ENCODE data around the gene ZBTB33.
A peak's percentile ranks its signal among the peaks of the same experiment; 100 is the strongest.

Gene ZBTB33

DNA sequence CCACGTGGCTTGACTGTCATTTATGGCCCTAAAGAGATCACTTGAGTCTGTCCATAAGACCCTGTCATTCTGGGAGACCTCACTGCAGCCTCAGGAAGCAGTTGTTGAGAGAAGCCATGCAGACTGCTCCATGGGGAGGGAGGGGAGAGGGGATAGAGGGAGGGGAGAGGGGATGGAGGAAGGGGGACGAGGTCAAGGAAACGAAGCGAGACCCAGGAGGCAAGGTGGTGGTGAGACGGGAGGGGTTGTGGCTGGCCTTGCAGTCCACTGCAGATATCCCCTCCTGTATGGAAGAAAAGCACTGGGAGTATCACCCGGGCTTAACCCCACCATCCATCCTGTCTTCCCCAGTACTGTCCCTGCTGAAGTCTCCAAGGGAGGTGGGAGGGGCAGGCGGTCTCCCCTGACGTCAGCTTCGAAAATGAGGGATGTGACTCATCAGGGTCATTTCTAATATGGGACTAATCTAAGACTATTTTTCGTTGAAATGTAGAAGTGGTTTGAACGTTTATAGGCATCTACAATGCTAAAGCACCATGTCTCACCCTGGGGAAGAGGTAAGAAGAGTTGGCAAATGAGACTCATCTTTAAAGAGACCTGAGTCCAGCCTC, 55.0 kb downstream of the ZBTB33 start (continued):
- TF ChIP-seq, protein P1, sequence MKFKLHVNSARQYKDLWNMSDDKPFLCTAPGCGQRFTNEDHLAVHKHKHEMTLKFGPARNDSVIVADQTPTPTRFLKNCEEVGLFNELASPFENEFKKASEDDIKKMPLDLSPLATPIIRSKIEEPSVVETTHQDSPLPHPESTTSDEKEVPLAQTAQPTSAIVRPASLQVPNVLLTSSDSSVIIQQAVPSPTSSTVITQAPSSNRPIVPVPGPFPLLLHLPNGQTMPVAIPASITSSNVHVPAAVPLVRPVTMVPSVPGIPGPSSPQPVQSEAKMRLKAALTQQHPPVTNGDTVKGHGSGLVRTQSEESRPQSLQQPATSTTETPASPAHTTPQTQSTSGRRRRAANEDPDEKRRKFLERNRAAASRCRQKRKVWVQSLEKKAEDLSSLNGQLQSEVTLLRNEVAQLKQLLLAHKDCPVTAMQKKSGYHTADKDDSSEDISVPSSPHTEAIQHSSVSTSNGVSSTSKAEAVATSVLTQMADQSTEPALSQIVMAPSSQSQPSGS (tag by site-specific recombination; IDR thresholded peaks at IDR 0.05; ENCODE audit: low read depth) = peak; percentile 41; the same call in 1 of the 2 replicates

DNA sequence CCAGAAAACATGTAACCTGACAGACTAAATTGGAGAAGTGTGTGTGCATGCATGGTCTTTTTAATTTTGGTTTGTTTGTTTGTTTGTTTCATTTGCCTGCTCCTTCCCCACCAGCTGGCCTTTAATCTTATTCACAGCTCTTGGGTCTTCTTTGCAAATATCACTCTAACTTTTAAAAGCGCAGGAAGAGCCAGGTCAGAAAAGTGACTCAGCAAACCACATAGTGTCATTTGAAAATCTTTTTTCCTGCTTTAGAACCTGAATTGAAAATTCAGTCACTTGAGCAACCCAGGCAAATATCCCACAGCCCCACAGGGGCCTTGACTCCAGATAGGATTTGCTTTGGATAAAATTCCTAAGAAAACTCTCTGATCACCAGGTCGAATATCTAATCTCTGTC, 56.0 kb downstream of the ZBTB33 start:
- no peak overlapping the region for H3K4me3 ChIP-seq (ENCODE audit: low read depth, low read length)
- no peaks in the 10 kb centered on the region for H3K9me3 ChIP-seq (ENCODE audit: control insufficient read depth, insufficient read depth, low read depth, low read length)
- H3K36me3 ChIP-seq (ENCODE audit: control insufficient read depth in 2 of 2, insufficient read depth in 1 of 2, low read length in 2 of 2) = no peaks in the 10 kb centered on the region
- ChIA-PET CTCF (no interaction called here), POLR2A (no interaction called here)
- peaks cover 6% of the 10 kb centered on the region for H3K4me1 ChIP-seq (ENCODE audit: control insufficient read depth, insufficient read depth, low read length)
- no peak overlapping the region for H3K27ac ChIP-seq (ENCODE audit: extremely low read depth, low read depth, low read length)
- TF ChIP-seq EGR2 (tag by site-specific recombination; IDR thresholded peaks at IDR 0.05; ENCODE audit: low read depth) (no peak), ZNF664 (tag by site-specific recombination; IDR thresholded peaks at IDR 0.05) (no peak), IKZF3 (tag by site-specific recombination; IDR thresholded peaks at IDR 0.05) (no peak)

Measured in HEK293 (cell line).